K562 (cell line): Measurements from ENCODE around the gene CEND1. TPM values are rescaled to one million over a fixed set of nuclear protein-coding genes. Genes with fewer than 3 reads are reported as not detected.

ENCODE experiments used
- FOXJ3 ChIP-seq: sonication (generic); formaldehyde crosslinking; IDR thresholded peaks from 2 replicates; pipeline ENCODE4 v1.4.0; 2020; ENCODE audit warnings: mild to moderate bottlenecking, missing genetic modification reagents
- GATAD2B ChIP-seq: fragments of 450-650 bp; IDR thresholded peaks from 2 replicates; pipeline ENCODE4 v1.6.1; 2017; ENCODE audit warnings: mild to moderate bottlenecking, borderline replicate concordance
- ILK ChIP-seq: fragments of 450-650 bp; IDR thresholded peaks from 2 replicates; pipeline ENCODE4 v1.6.1; 2016; ENCODE audit warnings: missing genetic modification characterization, low read depth, mild to moderate bottlenecking, missing compliant biosample characterization, moderate library complexity, borderline replicate concordance
- JUNB ChIP-seq: fragments of 450-650 bp; formaldehyde crosslinking; conservative IDR thresholded peaks from 2 replicates; pipeline ENCODE4 v1.4.0; 2020; ENCODE audit warnings: mild to moderate bottlenecking
- JUND ChIP-seq, 2 experiments: IDR thresholded peaks; 2 replicates in 1 of 2; 3 replicates in 1 of 2; pipeline ENCODE4 v1.6.1; 2011; ENCODE audit warnings: borderline replicate concordance in 2 of 2, low read depth in 2 of 2, low read length in 2 of 2, improper control_type of control experiment in 1 of 2, missing biosample characterization in 1 of 2, missing genetic modification characterization in 1 of 2, missing genetic modification reagents in 1 of 2
- NELFE ChIP-seq: IDR thresholded peaks from 2 replicates; pipeline ENCODE4 v1.6.1; 2011; ENCODE audit warnings: mild to moderate bottlenecking; ENCODE audit not compliant: insufficient read depth, insufficient read length
- PURB ChIP-seq: sonication (generic); formaldehyde crosslinking; IDR thresholded peaks from 2 replicates; pipeline ENCODE4 v1.9.0; 2021; ENCODE audit warnings: low read depth, mild to moderate bottlenecking, missing genetic modification reagents
- SREBF2 ChIP-seq: sonication (generic); formaldehyde crosslinking; IDR thresholded peaks from 2 replicates; pipeline ENCODE4 v1.4.0; 2020; ENCODE audit warnings: mild to moderate bottlenecking, missing genetic modification reagents
- SRSF3 ChIP-seq: fragments of 200-400 bp; formaldehyde crosslinking; IDR thresholded peaks from 2 replicates; pipeline ENCODE4 v1.6.1; 2016; ENCODE audit warnings: mild to moderate bottlenecking, low read length, moderate library complexity; ENCODE audit not compliant: insufficient read depth
- STAG1 ChIP-seq: sonication (generic); formaldehyde crosslinking; IDR thresholded peaks from 2 replicates; pipeline ENCODE4 v1.5.0; 2020; ENCODE audit warnings: missing genetic modification reagents, borderline replicate concordance
- TCF7 ChIP-seq: sonication (generic); IDR thresholded peaks from 2 replicates; pipeline ENCODE4 v1.6.1; 2016; ENCODE audit warnings: antibody characterized with exemption, borderline replicate concordance
- TCF7L2 ChIP-seq: fragments of 150-350 bp; IDR thresholded peaks from 2 replicates; pipeline ENCODE4 v1.6.1; 2016; ENCODE audit warnings: low read depth, mild to moderate bottlenecking, low read length, moderate library complexity
- TRIM28 ChIP-seq: fragments of 450-650 bp; IDR thresholded peaks from 2 replicates; pipeline ENCODE4 v1.6.1; 2017
- ZNF175 ChIP-seq: fragments of 200-800 bp; sonication (Bioruptor generic); IDR thresholded peaks from 2 replicates; pipeline ENCODE4 v1.6.1; 2016; ENCODE audit warnings: low read depth, mild to moderate bottlenecking, missing genetic modification characterization, missing compliant biosample characterization
- ZNF445 ChIP-seq: fragments of 250-450 bp; sonication (Bioruptor Pico); IDR thresholded peaks from 2 replicates; pipeline ENCODE4 v1.4.0; 2020; ENCODE audit warnings: low read depth, mild to moderate bottlenecking, moderate library complexity
- ZNF75A ChIP-seq: fragments of 450-650 bp; formaldehyde crosslinking; IDR thresholded peaks from 2 replicates; pipeline ENCODE4 v1.4.0; 2020; ENCODE audit warnings: mild to moderate bottlenecking
- polyA plus RNA-seq, 8 experiments: library from polyadenylated mRNA; depleted of rRNA in 4 of 8; stranded (reverse) in 5 of 8; unstranded in 3 of 8; fragments of >200 nt; fragmentation: Nextera tagmentation in 2 of 8; fragmentation: Illumina TruSeq in 1 of 8; extraction: Ambion mirVana in 2 of 8; extraction: Trizol in 1 of 8; gene quantifications; 2 replicates each; pipeline versions ENCODE4 v1.2.1 to v1.2.3, GENCODE V29; 2011 to 2014; ENCODE audit warnings: inconsistent platforms in 1 of 8, missing spikeins in 1 of 8
- total RNA-seq, 7 experiments: library from RNA; depleted of rRNA in 6 of 7; stranded (reverse); fragments of >200 nt in 6 of 7; fragmentation: Illumina TruSeq in 2 of 7; extraction: Trizol in 2 of 7; gene quantifications; 2 replicates each; pipeline versions ENCODE4 v1.2.1 to v1.2.3, GENCODE V29; 2011 to 2021; ENCODE audit warnings: low replicate concordance in 1 of 7
- TF ChIP-seq, protein P1 (sequence below): fragments of 250-450 bp; sonication (Bioruptor Pico); IDR thresholded peaks from 2 replicates; pipeline ENCODE4 v1.5.0; 2021; ENCODE audit warnings: mild to moderate bottlenecking, borderline replicate concordance
- TF ChIP-seq, protein P2 (sequence below): sonication (generic); formaldehyde crosslinking; IDR thresholded peaks from 2 replicates; pipeline ENCODE4 v1.8.0; 2022; ENCODE audit warnings: missing genetic modification reagents, mild to moderate bottlenecking, borderline replicate concordance
- TF ChIP-seq, protein P3 (sequence below): sonication (generic); formaldehyde crosslinking; IDR thresholded peaks from 2 replicates; pipeline ENCODE4 v1.8.0; 2023; ENCODE audit warnings: missing genetic modification reagents, mild to moderate bottlenecking, borderline replicate concordance

Gene CEND1
- total and polyA plus RNA-seq, 9 of the 15 experiments (the other 6 are each of a cell fraction or from before 2014, with no cell fraction given): 0.13 to 0.18 (median 0.16) TPM; not detected in 6

DNA sequence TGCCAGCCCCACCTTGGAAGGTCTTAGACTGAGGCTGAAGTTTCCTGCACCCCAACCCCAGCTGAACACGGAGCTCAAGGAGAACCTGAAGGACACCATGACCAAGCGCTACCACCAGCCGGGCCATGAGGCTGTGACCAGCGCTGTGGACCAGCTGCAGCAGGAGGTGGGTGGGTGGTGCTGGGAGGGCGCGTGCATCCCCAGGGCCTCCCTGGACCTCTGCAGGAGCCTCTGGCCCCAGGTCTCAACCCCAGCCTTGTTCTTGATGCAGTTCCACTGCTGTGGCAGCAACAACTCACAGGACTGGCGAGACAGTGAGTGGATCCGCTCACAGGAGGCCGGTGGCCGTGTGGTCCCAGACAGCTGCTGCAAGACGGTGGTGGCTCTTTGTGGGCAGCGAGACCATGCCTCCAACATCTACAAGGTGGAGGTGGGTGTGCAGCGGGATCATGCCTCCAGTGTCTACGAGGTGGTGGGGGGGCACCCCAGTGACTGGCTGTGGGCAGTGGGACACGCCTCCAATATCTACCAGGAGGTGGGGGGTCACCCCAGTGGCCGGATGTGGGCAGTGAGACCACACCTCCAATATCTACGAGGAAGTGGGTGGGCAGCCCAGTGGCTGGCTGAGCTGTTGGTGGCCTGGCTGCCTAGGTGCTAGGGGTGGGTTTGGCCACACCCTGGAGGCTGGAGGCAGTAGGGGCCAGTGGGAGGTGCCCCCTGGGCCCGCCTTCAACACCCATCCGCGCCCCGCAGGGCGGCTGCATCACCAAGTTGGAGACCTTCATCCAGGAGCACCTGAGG is 47.5 kb upstream of the CEND1 start (continued):
- TF ChIP-seq, protein P1, sequence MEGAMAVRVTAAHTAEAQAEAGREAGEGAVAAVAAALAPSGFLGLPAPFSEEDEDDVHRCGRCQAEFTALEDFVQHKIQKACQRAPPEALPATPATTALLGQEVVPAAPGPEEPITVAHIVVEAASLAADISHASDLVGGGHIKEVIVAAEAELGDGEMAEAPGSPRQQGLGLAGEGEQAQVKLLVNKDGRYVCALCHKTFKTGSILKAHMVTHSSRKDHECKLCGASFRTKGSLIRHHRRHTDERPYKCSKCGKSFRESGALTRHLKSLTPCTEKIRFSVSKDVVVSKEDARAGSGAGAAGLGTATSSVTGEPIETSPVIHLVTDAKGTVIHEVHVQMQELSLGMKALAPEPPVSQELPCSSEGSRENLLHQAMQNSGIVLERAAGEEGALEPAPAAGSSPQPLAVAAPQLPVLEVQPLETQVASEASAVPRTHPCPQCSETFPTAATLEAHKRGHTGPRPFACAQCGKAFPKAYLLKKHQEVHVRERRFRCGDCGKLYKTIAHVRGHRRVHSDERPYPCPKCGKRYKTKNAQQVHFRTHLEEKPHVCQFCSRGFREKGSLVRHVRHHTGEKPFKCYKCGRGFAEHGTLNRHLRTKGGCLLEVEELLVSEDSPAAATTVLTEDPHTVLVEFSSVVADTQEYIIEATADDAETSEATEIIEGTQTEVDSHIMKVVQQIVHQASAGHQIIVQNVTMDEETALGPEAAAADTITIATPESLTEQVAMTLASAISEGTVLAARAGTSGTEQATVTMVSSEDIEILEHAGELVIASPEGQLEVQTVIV (CRISPR knock-in tag): no peak
- no peak for TF ChIP-seq ILK (tag)
- TF ChIP-seq NELFE: no peak
- no peak for TF ChIP-seq STAG1 (CRISPR knock-in tag)
- no peak for TF ChIP-seq ZNF175 (CRISPR knock-in tag)
- TF ChIP-seq TCF7: no peak
- no peak for TF ChIP-seq SREBF2
- TF ChIP-seq PURB (CRISPR knock-in tag): no peak
- no peak for TF ChIP-seq JUNB (CRISPR knock-in tag)
- TF ChIP-seq GATAD2B: no peak
- no peak for TF ChIP-seq ZNF75A
- TF ChIP-seq SRSF3: no peak
- TF ChIP-seq FOXJ3 (CRISPR knock-in tag): no peak
- no peak for TF ChIP-seq ZNF445
- TF ChIP-seq, protein P2, sequence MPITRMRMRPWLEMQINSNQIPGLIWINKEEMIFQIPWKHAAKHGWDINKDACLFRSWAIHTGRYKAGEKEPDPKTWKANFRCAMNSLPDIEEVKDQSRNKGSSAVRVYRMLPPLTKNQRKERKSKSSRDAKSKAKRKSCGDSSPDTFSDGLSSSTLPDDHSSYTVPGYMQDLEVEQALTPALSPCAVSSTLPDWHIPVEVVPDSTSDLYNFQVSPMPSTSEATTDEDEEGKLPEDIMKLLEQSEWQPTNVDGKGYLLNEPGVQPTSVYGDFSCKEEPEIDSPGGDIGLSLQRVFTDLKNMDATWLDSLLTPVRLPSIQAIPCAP (CRISPR knock-in tag): no peak
- TF ChIP-seq JUND (IDR thresholded peaks at IDR 0.05; ENCODE audit: borderline replicate concordance, low read depth, low read length): no peak
- no peak for TF ChIP-seq JUND (tag; IDR thresholded peaks at IDR 0.05; ENCODE audit: borderline replicate concordance, low read depth, low read length)
- TF ChIP-seq, protein P3, sequence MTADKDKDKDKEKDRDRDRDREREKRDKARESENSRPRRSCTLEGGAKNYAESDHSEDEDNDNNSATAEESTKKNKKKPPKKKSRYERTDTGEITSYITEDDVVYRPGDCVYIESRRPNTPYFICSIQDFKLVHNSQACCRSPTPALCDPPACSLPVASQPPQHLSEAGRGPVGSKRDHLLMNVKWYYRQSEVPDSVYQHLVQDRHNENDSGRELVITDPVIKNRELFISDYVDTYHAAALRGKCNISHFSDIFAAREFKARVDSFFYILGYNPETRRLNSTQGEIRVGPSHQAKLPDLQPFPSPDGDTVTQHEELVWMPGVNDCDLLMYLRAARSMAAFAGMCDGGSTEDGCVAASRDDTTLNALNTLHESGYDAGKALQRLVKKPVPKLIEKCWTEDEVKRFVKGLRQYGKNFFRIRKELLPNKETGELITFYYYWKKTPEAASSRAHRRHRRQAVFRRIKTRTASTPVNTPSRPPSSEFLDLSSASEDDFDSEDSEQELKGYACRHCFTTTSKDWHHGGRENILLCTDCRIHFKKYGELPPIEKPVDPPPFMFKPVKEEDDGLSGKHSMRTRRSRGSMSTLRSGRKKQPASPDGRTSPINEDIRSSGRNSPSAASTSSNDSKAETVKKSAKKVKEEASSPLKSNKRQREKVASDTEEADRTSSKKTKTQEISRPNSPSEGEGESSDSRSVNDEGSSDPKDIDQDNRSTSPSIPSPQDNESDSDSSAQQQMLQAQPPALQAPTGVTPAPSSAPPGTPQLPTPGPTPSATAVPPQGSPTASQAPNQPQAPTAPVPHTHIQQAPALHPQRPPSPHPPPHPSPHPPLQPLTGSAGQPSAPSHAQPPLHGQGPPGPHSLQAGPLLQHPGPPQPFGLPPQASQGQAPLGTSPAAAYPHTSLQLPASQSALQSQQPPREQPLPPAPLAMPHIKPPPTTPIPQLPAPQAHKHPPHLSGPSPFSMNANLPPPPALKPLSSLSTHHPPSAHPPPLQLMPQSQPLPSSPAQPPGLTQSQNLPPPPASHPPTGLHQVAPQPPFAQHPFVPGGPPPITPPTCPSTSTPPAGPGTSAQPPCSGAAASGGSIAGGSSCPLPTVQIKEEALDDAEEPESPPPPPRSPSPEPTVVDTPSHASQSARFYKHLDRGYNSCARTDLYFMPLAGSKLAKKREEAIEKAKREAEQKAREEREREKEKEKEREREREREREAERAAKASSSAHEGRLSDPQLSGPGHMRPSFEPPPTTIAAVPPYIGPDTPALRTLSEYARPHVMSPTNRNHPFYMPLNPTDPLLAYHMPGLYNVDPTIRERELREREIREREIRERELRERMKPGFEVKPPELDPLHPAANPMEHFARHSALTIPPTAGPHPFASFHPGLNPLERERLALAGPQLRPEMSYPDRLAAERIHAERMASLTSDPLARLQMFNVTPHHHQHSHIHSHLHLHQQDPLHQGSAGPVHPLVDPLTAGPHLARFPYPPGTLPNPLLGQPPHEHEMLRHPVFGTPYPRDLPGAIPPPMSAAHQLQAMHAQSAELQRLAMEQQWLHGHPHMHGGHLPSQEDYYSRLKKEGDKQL: no peak
- no peak for TF ChIP-seq TCF7L2
- no peak for TF ChIP-seq TRIM28
